ENCODE measurements around the gene BRSK2. TPM values are rescaled to one million over a fixed set of nuclear protein-coding genes. Genes with fewer than 3 reads are reported as not detected.

Gene BRSK2
- total and polyA plus RNA-seq, 9 of the 15 experiments (the other 6 are each of a cell fraction or from before 2014, with no cell fraction given), result 0.06 to 0.52 (median 0.18) TPM; not detected in 5

DNA sequence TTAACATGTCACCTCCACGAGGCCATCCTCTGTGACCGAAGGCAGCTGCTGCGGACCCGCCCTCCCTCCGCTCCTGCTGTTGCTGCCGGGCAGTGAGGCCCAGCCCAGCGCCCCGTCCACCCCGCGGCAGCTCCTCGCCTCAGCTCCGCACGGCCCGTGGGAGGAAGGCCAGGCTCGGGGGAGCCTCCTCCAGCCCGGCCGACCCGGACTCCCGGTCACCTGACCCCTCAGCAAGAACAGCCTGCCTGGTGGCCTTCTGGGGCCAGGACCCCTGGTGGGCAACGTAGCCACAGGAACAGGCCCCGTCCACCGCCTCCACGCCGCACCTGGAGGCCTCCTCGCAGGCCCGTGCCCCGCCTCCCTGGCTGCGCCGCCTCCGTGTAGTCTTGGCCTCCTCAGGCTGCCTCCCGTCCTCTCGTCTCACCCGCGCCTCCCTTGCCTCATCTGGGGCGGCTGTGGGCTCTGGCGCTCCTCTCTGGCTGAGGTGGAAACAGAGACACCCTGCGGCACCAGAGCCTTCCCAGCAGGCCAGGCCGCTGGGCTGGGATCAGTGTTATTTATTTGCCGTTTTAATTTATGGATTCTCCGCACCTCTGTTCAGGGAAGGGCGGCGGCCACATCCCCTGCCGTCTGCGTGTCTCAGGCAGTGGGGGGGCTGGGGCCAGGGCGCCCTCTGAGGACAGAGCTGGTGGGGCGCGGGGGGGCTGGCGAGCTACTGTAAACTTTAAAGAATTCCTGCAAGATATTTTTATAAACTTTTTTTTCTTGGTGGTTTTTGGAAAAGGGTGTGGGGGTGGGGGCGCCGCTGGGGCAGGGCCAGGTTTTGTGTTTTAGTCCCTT lies 71.5 kb downstream of the BRSK2 start:
- Histone ChIP-seq H3K9me1 (ENCODE audit: control insufficient read depth, insufficient read depth, low read length) (no peaks in the 10 kb centered on the region), H3K4me2 (ENCODE audit: insufficient read depth, low read length) (no peak overlapping the region), H4K20me1 (replicated peaks; ENCODE audit: control insufficient read depth, insufficient read depth, low read length) (peaks cover 5% of the 10 kb centered on the region), H3K9me3 (replicated peaks; ENCODE audit: control insufficient read depth, insufficient read depth, low read depth, low read length) (no peaks in the 10 kb centered on the region), H3K36me3 (ENCODE audit: control insufficient read depth, insufficient read depth, low read length) (no peaks in the 10 kb centered on the region), H2AFZ (ENCODE audit: low read depth, low read length) (no peak overlapping the region), H3K4me3 (no peak overlapping the region), H3K9ac (ENCODE audit: insufficient read depth in 1 of 2, low read depth in 2 of 2, low read length in 2 of 2) (no peak overlapping the region), H3K79me2 (ENCODE audit: control insufficient read depth, insufficient read depth, low read length) (no peaks in the 10 kb centered on the region), H3K4me1 (replicated peaks in 1 of 2; ENCODE audit: control insufficient read depth in 2 of 2, insufficient read depth in 2 of 2, low read length in 2 of 2) (peaks cover 0 to 56% of the 10 kb centered on the region in 2 experiments; a peak in 2 of 5 replicates), H3K27ac (ENCODE audit: extremely low read depth, low read depth, low read length) (no peak overlapping the region), H3K27me3 (ENCODE audit: control insufficient read depth in 2 of 2, insufficient read depth in 2 of 2, low read length in 2 of 2) (peaks cover 0 to 8% of the 10 kb centered on the region in 2 experiments; a peak in 1 of 5 replicates)
- peak; percentile 8; the same call in 1 of the 3 replicates for ATAC-seq
- BruUV-seq (replicated peaks), result no TSS peak
- no peak for TF ChIP-seq ZC3H8 (IDR thresholded peaks at IDR 0.05)
- no peak for TF ChIP-seq MIER1 (IDR thresholded peaks at IDR 0.05; ENCODE audit: low read depth)
- no peak for TF ChIP-seq MEF2D (tag; conservative IDR thresholded peaks at IDR 0.05; ENCODE audit: low read depth)
- TF ChIP-seq TSC22D4 (tag; IDR thresholded peaks at IDR 0.05), result no peak
- TF ChIP-seq ZNF75A (CRISPR knock-in tag; IDR thresholded peaks at IDR 0.05), result no peak
- no peak for TF ChIP-seq KLF16 (IDR thresholded peaks at IDR 0.05)
- no peak for TF ChIP-seq ZNF324 (CRISPR knock-in tag; IDR thresholded peaks at IDR 0.05)
- TF ChIP-seq, protein P1, sequence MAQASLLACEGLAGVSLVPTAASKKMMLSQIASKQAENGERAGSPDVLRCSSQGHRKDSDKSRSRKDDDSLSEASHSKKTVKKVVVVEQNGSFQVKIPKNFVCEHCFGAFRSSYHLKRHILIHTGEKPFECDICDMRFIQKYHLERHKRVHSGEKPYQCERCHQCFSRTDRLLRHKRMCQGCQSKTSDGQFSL (CRISPR knock-in tag; IDR thresholded peaks at IDR 0.05), result peak; percentile 61
- TF ChIP-seq, protein P1 (tag; IDR thresholded peaks at IDR 0.05), result no peak
- TF ChIP-seq, protein P2, sequence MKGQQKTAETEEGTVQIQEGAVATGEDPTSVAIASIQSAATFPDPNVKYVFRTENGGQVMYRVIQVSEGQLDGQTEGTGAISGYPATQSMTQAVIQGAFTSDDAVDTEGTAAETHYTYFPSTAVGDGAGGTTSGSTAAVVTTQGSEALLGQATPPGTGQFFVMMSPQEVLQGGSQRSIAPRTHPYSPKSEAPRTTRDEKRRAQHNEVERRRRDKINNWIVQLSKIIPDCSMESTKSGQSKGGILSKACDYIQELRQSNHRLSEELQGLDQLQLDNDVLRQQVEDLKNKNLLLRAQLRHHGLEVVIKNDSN (CRISPR knock-in tag; IDR thresholded peaks at IDR 0.05), result 0 out of 2 replicates have a peak, but pooled peaks have one; percentile 19
- no peak for TF ChIP-seq NFYB (IDR thresholded peaks at IDR 0.05; ENCODE audit: extremely low read depth, insufficient read length)
- TF ChIP-seq TCF7L2 (IDR thresholded peaks at IDR 0.05; ENCODE audit: low read depth, low read length), result no peak
- no peak for TF ChIP-seq CSDE1 (IDR thresholded peaks at IDR 0.05)
- no peak for TF ChIP-seq SP2 (IDR thresholded peaks at IDR 0.05; ENCODE audit: extremely low read depth, low read depth, low read length, poor library complexity, severe bottlenecking)
- TF ChIP-seq KHSRP (IDR thresholded peaks at IDR 0.05), result no peak
- FAIRE-seq, result no peak
- POLR2A ChIA-PET, result no interaction called here
- intact Hi-C loops (cut with micrococcal nuclease), result no loop called here
- 28% methylated on average over 36 of the region's 50 CpGs for WGBS (ENCODE audit: insufficient coverage, low coverage, missing lambda C conversion rate)
- in situ Hi-C loops (cut with MboI), result no loop called here
- DNase-seq (ENCODE audit: extremely low read depth in 1 of 4, low spot score in 3 of 4), result peak in 1 of 4 experiments; percentile 26
- CTCF ChIA-PET (ENCODE audit: low intra/inter-chr PET ratio), result no interaction called here

Data from K562 (cell line).